DMS114 treated with DMSO at 0.1 percent for 48 hours (cell line): ENCODE results near the gene JUN.
"Not testable (repeated sequence)": the region's sequence is repeated elsewhere in the genome, so short reads cannot be mapped to it uniquely, and the experiment has no call there.

Experiments used
- DNase-seq: peaks from one replicate; lab custom pipeline; 2025; ENCODE audit not compliant: unreplicated experiment; lab: John Stamatoyannopoulos, UW

JUN gene

DNA sequence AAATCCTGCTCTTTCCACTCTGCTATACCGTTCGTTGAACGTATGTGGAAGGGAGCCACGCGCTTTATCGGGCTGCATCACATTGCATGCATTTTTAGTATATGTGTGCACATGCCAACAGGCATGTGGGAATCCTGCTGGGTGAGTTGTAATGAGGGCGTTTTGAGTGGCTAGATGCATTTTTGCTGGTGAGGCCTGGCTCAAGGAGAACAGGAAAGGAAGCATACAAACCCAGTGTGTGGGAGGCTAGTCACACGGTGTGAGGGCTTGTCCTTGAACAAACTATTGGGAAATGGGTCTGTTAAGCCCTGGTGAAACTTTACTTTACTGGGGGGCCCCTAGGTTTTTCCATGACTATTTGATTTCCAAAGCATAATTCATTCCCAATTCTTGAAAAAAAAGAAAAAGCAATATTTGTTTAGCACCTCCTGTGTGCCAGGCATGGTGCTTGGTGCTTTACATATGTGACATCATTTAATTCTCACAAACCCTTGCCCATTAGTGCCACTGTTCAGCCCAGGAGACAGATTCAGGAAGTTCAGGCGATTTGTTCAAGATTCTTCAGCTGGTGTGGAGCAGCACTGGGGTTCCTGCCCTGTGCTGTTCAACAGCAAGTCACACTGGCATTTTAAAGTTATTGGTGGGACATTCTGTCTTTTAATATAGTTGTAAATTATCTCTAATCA is 25.6 kb upstream of the JUN start:
- DNase-seq = no peak

DNA sequence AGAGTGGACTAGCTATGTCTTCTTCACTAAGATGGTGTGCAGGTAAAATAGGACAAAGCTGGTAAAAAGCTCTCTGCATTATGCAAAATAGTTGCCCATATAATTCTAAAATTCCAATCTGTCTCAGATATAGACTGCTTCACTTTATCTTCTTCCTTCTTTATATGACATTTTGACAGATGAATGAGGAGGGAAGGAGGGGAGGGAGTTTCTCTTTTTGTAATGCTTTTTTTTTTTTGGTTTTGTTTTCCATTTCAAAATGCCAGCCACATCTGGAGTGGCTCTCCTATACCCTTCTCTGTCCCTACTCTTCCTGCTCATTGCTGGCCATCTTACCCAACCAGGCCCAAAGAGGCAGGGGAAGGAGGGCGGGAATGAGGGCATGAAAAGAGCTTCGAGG is 24.2 kb upstream of the JUN start:
- DNase-seq = no peak

DNA sequence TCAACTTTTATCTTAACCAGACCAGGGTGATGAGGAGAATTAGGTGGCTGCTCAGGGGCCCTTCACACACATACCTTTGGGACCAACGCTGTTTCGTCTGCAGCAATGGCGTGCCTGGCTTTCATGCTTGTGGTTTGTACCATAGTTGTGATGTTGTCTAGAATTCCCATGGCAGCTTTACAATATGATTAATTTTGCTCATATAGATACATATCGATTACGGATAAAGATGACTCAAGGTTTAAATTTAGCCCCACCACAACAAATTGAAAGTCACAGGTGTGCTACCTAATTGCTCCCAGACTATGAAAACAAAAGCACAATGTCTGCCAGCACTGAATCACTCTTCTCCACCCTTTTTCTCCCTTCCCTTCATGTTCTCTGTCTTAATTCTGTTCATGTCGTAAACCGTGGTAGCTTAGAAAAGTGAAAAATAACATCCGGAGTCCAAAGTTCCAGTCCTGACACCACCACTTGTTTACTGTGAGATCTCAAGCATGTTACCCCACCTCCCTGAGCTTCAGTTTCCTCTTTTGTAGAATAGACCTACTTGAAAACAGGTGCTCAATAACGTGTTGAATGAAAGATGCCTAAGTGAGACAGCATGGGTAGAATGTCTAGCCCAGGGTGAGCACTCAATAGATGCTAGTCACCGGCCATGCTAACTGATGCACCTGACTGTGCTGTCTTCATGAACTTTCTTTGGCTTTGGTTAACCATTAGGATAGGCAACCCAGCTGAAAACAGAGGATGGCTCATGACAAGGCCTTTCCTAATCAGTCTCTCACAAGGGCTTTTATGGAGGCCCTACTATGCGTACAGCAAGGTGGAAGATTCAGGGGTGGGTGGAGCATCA is 22.1 kb upstream of the JUN start:
- DNase-seq = no peak

DNA sequence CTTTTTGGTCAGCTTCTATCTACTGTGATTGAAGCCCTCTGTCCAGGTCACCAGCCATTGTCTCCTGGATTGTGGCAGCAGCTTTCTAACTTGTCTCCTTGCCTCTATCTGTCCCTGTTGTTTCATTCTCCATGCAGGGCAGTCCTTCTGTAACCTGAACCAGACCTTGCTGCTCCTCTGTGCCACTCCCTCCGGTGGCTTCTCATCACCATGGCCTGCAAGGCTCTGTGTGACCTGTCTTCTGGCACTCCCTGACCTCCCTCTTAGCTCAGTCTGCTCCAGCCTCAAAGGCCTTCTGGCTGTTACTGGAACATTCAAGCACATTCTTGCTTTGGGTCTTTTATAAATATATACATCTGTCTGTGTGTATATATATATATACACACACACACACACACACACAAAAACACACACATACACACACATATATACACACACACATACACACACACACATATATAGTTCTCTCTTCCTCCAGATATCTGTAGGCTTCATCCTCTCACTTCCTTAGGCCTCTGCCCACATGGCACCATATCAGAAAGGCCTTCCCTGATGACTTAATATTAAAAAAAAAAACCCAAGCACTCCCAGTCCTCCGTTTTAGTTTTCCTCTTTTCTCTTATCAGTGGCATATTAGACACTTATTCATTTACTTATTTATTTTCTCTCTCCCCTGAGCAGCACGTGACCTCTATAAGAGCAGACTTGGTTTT is 21.2 kb upstream of the JUN start:
- no peak for DNase-seq

DNA sequence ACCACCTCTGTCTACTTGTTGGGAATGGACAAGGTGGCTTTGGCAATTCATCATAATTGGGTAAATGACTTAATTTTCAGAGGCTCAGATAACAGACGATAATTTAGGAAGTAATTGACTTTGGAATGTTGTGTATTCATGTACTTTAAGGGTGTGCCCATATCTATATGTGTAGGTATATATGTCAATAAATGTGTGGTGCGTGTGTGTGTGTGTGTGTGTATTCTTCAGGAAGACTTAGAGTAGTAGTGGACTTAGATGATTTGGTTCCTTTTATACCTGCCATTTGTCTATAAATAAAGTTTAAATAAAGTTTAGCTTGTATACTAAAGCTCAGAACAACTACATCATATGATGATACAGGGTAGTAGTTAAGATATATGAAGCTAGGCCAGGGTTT is 20.0 kb upstream of the JUN start:
- no peak for DNase-seq

DNA sequence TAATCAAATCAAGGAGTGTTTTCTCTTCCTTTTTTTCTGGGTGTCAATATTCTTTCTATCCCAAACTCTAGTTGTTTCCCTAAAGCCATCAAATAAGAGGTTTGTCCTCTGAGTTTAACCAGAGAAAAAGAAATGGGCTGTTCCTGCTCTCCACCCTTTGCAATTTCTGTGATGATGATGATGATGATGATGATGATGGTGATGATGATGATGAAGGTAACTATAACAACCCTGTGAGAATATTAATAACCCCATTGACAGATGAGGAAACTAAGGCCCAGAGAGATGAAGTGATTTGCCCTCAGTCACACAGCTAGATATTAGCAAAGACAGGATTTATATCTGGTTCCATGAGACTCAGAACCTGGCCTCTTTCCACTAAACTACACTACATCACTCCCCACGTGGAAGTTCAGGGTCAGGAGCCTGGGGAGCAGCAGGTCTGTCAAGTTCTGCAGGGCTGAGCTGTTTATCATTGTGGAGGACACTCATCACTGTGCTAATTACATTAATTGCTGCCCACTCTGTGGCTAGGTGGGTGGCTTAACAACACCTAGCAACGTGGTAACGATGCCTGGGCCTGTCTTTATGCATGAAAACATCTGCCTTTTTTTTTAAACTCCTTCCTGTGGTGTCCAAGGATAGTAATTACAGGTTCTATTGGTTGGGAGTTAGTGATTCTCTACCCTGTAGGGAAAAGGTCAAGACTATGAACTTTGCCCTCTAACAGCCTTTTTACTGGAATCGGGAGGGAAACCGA is 19.0 kb upstream of the JUN start:
- no peak for DNase-seq

DNA sequence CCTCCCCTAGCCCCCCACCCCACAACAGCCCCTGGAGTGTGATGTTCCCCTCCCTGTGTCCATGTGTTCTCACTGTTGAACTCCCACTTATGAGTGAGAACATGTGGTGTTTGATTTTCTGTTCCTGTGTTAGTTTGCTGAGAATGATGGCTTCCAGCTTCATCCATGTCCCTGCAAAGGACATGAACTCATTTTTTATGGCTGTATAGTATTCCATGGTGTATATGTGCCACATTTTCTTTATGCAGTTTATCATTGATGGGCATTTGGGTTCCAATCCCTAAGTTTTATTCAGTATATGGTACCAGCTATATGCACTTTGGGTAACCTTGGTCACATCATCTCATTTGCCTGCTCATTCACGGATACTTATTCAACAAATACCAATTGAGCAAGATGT is 17.4 kb upstream of the JUN start:
- DNase-seq = not testable (repeated sequence)

DNA sequence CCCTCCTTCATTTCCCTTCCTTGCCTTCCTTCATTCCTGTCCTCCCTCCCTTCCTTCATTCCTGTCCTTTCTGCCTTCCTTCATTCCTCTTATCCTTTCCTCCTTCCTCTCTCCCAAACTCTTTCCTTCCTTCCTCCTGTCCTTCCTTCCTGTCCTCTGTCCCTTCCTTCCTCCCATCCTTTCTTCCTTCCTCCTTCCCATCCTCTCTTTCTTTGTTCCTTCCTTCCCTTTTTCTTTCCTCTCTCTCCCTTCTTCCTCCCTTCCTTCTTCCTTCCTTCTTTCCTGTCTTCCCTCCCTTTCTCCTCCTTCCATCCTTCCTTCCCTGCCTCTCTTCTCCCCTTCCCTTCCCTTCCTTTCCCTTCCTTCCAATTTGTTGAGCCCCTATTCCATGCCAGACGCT is 15.8 kb upstream of the JUN start:
- no peak for DNase-seq

DNA sequence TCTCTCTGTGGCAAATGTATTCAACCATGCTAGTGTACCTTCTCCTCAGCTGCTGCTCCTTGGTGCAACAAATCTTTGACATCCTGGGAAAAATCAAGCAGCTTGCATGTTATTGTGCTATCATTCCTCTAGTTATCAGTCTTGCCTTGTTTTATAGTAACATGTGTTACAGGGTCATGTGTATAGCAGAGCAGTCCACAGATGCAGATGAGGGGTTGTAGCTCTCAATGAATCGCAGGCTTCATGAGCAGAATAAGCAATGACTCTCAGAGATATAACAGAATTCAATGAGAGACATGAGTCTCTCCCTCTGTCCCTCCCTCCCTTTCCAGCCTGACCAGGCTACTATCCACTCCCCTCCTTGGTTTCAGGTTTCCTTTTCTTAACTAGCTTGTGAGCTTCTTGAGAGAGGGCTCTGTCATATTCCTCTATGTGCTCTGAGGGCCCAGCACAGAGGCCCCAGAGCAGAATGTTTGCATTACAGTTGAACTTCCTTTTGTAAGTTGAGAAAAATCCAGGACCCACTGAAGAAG is 15.1 kb upstream of the JUN start:
- no peak for DNase-seq

DNA sequence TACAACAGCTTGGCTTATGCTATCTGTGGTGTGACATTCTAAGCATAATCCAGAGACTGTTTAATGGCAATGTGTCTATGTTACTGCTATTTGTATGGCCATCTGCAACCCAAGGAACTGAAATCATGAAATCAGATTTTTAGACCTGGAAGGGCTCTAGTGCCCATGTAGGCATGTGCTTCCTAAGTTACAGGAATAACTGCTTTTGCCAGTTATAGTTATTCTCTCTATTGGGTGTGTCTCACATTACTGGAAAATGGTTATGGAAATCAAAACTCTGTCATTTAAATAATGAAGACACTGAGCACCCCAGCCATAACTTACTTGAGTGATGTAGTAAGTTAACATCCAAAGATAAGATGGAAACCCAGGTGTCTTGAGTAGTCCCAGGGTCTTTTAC is 12.6 kb upstream of the JUN start:
- no peak for DNase-seq

DNA sequence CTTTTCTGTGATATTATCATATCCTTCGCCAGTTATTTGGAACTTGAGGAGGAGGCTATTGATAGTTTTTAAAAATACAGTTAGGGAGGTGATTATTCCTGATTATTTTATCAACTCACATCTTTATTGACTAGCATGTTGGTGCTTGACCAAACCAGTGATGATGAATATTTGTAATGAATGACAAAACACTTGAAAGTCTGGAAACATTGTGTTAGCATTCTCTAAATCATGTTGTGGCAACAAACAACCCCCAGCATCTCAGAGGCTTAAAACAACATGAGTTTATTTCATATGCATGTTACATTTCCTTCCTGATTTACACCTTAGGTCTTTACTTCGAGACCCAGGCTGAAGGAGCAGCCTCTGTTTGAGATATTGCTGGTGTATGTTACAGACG is 10.7 kb upstream of the JUN start:
- no peak for DNase-seq

DNA sequence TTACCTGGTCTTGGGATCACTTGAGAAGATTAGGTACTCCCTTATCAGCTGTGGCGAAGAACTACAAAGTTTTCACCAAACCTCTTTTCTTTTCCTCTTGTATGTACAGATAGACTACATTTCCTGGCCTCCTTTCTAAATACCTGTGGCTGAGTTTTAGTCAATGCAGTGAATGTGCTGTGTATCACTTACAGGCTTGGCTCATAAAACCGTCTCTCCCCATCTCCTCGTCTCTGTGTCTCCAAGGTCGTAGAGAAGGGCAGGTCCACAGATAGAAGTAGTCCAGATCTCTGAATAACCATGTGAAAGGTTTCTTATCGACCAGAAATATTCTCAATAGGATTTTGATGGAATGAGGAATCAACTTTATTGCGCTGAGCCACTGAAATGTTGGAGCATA is 9.0 kb upstream of the JUN start:
- no peak for DNase-seq

DNA sequence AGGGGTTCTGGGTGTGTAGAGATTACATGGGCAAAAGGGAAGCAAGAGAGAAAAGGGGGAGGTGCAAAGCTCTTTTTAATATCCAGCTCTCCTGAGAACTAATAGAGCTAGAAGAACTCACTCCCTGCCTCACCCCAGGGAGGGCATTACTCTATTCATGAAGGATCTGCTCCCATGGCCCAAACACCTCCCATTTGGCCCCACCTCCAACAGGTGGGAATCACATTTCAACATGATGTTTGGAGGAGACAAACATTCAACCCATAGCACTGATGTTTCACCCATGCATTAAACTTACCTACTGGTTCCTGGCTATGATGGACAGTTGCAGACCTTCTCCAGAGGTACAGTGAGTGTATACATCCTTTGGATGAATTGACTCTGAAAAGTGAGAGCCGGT is 7.3 kb upstream of the JUN start:
- no peak for DNase-seq

DNA sequence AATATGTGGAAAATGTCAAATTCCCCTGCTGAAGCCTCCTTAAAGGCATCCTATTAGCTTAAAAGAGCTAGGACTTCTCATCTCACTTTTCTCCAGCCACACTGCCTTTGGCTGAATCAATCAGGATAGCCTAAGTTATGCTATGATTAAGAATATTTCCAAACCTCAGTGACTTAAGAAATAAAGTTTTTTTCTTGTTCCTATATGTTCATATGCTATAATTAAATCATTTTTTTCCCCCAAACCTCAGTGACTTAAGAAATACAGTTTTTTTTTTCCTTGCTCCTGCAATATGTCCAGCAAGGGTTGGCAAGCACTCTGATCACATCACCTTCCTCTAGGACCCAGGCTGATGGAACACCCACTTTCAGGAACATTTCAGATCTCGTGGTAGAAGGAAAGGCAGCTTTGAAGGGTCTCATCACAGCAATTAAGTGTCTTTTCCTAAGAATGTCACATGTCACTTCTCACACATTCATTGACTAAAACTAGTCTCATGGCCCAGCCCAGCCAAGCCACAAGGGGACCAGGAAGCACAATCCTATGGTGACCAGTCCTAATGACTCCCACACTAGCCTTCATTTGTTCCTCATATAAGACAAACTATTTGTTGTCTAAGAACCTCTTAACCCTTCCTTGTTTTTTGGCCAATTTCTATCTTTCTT is 6.3 kb upstream of the JUN start:
- DNase-seq = no peak

DNA sequence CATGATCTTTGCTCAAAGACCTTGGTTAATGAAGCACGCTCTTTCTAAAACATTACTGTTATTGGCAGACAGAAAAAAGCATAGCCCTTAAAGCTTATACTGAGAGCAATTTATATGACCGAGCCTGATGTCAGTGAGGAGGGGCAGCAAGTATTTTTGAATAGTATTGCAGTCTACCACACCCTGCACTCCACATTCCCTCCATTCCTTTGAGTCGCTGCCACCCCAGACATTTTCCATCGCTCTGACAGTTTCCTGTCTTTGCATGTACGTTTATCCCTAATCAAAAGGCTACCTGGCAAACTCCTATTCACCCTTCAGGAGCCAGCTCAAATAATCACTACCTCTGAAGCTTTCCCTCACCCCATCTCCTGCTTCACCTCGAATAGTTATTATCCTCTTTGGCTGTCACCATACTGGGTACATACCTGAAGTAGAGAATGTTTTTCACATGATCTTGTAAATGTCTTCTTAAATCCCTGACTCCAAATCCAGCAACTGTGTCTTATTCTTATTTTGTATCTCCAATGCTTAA is 5.5 kb upstream of the JUN start:
- no peak for DNase-seq

DNA sequence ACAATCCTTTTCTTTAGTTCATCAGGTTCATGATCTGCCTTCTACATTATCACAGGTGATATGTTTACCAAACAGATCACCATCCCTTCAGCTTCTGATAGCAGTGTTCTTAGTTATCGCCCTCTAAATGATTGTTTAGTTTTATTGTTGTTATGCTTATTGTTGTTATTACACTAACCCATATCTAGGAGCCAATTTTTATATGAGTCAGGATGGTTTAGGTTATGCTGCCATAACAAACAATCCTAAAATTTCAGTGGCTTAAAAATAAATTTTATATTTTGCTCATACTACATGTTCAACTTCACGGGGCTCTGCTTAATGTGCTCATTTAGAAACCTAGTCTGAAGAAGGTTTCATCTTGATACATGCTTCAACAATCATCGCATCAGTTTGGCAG is 4.4 kb upstream of the JUN start:
- DNase-seq = no peak

DNA sequence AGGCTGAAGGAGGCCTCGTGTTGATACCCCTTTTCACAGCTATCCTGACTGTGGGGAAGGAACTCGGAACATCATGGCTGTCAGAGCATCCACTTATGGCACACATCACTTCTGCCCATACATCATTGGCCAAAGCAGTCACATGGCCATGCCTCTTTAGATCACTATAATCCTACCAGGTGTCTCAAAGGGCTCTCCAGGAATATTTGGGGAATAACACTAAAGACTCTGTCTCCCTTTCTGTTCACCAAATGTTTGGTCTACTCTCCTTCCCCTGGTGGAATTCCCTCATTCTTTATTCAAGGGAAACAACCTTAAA is 3.0 kb upstream of the JUN start:
- DNase-seq = no peak

DNA sequence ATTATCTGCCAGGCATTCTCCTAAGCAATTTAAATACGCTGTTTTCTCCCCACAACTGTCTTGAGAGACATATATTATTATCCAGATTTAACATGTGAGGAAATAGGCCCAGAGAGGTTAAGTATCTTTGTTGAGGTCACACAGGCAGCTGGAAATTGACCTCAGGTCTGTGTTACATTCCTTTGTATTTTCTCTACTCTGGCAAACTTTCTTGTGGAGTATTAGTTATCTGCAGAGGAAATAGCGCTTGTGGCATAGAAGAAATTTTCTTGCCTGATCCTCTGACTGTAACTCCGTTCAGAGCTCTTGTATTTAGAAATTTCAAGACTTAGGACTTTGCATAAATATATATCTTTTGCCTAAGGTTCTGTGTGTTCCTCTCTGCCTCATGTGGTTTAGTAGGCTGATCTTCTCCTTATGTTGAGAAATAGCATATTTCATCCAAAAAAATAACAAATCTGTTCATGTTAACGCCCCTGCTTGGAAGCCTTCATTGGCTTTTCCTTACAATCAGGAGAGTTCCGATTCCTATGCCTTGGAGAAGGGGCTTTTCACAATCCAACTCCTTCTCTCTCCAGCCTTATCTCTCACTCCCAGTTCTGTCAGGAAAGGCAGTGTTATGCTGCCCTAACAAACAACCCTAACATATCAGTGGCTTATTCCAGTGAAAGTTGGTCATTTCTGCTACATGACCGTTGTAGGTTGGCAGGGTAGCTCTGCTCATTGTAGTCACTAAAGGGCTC is 2.5 kb upstream of the JUN start:
- no peak for DNase-seq

DNA sequence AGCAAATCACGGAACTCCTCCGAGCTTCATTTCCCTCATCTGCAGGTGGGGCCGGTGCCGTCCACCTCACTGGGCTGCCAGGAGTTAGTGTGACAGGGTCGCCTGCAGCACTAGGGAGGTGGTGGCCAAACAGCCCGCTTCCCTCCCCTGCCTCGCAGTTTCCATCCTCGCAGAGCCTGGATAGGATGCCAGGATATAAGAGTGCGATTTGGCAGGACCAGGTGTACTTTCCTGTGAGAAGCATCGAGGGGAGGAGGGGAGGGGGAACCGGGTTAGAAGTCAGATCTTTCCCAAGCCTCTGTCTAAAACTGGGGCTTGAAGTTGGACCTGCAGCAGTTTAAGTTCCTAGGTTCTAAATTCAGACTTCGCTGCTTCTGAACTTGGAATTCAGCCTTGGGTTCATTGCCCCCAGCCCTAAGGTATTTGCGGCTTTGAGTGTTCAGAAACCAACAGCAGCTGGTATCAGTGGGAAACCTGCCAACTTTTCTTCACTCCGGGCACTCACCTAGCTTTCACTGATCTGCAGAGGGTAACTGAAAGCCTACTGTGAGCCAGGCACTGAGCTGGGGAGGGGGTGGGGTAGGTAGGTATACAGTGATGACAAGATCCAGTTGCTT is 1.7 kb upstream of the JUN start:
- DNase-seq = no peak
